Inflammatory macrophage treated with lipopolysaccharide for 4 hours (primary cell): ENCODE data around the gene UST.
"Not testable (repeated sequence)": the region's sequence is repeated elsewhere in the genome, so short reads cannot be mapped to it uniquely, and the experiment has no call there.

Experiments
- DNase-seq: peaks from one replicate; pipeline ENCODE4 v3.0.0-alpha.2; 2020

UST gene

DNA sequence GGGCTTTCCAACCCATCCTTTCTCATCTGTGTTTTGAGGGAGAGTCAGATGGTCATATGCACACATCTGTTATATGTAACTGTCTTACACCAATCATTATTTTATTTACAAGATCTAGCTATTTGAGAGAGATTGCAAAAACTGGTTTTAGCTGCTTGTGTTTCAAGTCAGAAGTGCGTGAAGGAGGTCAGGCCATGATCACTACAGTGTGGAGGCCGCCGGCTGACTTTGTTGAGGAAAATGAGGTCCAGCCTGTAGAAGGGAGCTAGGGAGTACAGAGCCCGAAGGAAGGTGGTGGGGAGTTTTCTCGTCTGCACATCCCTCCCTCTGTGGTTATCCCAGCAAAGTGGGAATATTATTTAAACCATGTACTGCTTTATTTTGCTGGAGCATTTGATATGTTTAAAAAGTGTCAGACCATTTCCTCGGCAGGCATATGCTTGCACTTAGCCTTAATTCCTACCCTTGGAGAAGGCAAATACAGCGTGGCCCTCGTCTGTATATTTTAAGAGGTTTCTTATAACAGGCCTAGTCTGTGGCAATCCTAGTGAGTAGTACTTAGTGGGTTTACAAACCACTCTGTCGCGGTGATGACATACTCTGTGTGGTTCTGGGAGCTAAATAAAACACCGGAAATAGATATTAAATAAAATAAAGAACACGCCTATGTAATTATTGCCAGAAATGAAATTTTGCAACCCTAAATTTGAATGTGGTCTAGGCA, 95.6 kb downstream of the UST start:
- DNase-seq = no peak

DNA sequence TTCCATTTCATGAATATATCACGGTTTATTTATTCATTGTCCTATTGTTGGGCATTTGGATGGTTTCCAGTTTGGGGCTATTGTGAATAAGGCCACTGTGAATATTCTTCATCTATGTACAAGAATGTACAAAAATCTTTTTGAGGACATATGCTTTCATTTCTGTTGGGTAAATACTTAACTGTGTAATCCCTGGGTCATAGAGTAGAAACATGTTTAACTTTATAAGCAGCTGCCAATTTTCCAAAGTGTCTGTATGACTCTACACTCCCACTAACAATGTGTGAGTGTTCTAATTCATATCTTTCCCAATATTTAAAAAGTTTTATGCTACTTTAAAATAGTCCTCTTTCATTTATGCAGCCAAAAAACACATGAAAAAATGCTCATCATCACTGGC, 98.6 kb downstream of the UST start:
- DNase-seq = no peak

DNA sequence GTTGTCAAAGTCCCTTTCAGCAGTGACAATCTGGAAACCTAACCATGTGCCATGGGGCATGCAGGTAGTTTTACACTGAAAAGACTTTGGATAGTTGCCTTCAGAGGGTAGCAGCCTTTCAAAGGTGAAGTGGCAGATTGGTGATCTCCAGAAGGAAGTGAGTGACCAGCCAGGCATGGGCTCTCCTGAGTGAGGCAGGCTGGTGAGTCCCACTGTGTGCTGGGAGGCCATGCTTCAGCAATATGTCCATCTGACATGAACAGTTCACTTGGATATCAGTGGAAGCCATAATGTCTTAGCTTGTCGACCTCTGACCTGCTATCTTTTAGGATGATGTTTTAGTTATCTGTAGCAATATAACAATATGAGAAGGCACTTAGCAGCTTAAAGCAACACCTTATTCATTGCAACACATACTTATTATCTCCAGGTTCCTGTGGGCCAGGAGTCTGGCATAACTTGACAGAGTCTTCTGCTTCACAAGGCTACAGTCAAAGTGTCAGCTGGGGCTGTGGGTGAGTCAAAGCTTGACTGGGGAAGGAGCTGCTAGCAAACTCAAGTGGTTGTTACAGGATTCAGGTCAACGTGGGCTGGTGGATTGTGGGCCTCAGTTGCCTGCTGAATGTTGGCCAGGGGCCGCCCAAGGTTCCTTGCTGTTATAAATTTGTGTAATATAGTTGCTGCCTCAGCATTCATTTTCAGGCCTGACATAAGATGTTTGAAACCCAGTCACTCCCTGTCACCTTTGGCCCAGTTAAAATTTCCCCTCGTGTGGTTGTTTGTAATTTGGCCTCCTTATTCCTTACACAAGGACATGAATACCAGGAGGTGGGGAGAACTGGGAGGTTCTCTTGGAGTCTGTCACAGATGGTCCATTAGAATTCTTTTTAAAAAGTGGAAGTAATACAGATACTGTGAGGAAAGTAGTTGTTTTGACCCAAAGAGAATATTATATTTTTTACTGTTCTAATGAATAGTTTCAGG, 100.2 kb downstream of the UST start:
- DNase-seq = no peak

DNA sequence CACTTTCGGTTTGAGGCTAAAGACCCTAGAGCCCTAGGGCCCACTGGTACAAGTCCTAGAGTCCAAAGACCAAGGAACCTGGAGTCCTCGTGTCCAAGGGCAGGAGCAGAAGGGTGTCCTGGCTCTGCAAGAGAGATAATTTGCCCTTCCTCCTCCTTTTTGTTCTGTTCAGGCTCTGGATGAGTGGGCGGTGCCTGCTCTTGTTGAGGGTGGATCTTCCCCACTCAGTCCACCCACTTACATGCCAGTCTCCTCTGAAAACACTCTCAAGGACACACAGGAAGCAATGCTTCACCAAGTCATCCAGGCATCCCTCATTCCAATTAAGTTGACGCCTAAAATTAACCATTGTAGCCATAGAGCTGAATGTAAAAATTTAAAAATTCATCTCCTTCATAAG, 102.1 kb downstream of the UST start:
- DNase-seq = no peak

DNA sequence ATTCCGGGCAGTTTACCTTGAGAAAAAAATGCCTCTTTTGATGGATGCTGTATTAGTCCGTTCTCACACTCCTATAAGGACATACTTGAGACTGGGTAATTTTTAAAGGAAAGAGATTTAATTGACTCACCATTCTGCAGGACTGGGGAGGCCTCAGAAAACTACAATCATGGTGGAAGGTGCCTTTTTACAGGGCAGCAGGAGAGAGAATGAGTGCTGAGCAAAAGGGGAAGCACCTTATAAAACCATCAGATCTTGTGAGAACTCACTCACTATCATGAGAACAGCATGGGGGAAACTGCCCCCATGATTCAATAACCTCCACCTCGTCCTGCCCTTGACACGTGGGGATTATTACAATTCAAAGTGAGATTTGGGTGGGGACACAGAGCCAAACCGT, 102.6 kb downstream of the UST start:
- peak; percentile 11 for DNase-seq

DNA sequence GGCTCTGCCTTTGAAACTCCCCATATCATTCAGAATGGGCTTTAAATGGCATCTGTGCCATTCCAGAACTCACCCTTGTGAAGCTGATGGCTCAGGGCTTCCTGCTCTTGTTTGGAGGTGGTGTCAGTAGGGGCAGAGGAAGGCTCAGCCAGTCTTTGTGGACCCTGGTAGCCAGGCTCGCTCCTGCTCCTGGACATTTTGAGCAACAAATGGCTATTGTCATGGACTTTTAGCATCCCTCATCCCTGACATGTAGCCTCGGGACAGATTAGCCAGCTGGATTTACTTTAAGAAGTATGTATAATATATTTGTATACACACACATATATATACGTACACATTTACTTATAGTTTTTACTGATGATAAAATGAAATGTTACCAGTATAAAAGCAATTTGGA, 104.1 kb downstream of the UST start:
- DNase-seq = no peak

DNA sequence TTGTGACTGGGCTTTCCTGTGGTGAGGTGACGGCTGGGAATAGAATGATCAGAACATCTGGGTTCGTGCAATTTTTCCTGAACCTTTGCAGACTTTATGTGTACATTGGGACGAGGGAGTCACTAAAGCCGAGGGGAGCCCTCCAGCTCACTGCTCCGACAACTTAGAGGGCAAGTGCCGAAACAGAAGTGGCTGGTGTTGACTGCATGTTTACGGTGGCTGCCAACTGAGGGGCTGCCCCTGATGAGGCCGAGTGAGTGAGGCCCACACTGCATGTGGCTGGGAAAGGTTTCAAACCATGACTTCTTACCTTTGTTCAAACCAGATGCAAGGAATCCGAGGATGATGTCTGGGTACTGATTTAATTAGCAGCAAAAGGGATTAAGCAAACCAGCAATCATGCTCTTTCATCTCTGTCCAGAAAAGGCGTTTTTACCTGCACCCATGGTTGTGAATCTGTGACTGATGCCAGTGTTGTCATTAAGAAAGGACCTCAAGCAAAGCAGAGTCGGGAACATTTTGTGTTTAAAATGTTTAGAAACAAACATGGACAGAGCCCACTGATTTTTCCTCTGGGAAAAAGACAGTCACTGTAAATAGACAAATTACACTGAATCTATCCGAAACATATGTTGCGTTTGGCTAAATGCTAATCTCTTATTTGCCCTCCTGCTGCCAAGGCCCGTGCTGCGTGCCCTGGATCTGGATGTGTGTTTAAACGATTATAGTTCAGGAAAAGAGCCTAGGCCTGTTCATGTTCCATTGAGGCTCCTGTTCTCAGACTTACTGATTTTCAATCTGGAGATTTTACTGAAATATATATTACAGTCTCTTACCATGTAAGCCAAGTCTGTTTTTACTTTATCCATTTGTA, 105.1 kb downstream of the UST start:
- DNase-seq = no peak

DNA sequence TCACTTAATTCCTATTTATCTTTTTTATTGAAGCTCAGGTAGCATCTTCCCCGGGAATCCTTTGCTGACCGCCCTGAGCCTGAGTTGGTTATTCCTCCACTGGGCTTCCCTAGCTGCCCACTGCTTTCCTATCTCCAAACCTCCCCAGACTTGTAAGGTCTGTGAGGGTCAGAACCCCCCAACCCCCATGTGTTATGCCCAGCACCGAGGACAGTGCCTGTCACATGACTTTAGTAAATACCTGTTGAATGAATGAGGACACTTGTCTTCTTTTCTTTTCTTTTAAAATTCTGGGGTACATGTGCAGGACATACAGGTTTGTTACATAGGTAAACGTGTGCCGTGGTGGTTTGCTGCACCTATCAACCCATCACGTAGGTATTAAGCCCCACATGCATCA, 105.9 kb downstream of the UST start:
- DNase-seq = no peak

DNA sequence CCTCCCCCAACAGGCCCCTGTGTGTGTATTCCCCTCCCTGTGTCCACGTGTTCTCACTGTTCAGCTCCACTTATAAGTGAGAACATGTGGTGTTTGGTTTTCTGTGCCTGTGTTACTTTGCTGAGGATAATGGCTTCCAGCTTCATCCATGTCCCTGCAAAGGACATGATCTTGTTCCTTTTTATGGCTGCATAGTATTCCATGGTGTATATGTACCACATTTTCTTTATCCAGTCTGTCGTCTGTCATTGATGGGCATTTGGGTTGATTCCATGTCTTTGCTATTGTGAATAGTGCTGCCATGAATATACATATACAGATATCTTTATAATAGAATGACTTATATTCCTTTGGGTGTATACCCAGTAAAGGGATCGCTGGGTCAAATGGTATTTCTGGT, 106.3 kb downstream of the UST start:
- not testable (repeated sequence) for DNase-seq

DNA sequence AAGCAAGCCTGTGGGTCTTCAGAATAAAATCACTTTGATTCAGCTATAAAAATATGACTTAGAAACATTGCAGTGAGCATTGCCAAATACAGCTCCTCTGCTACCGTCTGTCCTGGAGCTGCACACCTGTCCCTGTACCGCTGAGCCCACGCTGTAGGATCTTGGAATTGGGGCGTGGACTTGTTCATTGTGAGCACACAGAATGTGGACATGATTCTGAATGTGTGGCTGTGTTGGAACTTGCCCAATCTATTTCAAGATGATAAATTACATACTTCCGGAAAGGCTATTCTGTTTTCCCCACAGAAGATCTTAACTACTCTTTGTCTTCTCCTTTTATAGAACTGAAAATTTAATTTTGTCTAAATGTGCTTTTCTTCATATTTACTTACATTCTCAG, 107.3 kb downstream of the UST start:
- DNase-seq = peak; percentile 32

DNA sequence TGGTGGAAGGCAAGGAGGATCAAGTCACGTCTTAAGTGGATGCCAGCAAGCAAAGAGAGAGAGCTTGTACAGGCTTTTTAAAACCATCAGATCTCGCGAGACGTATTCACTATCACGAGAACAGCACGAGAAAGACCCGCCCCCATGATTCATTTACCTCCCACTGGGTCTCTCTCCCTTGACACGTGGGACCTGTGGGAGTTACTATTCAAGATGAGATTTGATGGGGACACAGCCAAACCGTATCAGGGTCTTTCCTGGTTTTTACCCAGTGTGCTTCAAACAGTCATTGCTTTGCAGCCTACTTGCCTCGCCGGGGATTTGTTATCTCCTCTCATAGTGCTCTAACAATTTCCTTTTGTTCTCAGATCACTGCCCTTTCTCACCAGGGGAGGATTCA, 108.2 kb downstream of the UST start:
- no peak for DNase-seq

DNA sequence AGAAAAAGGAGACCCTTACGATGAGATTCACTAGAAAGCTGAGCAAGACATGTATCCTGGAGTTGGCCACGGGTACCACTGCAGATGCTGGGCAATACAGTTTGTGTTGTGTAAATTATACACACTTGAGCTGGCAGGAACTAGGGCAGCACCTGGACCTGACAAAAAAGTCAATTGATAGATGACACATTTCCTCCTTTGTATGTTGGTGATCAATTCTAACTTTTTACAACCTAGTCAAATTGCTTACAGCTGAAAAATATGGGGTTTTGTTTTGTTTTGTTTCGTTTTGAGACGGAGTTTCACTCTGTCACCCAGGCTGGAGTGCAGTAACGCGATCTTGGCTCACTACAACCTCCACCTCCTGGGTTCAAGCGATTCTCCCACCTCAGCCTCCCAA, 108.9 kb downstream of the UST start:
- DNase-seq = no peak

DNA sequence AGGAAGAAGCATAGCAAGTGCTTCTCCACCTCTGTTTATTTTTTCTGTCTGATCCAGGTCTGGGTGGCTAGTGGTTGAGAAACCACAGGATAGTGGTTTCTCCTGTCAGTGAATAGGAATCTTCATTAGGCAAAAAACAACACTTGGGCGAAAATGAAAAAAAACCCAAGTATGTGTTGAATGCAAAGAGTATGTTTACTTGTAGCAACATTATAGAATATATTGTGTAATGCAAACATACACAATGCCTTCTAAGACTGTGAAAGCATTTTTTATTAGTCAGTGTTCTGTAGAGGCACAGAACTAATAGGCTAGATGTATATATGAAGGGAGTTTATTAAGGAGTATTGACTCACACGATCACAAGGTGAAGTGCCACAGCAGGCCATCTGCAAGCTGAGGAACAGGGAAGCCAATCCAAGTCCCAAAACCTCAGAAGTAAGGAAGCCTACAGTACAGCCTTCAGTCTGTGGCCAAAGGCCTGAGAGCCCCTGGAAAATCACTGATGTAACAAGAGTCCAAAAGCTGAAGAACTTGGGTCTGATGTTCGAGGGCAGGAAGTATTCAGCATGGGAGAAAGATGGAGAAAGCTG, 111.1 kb downstream of the UST start:
- no peak for DNase-seq

DNA sequence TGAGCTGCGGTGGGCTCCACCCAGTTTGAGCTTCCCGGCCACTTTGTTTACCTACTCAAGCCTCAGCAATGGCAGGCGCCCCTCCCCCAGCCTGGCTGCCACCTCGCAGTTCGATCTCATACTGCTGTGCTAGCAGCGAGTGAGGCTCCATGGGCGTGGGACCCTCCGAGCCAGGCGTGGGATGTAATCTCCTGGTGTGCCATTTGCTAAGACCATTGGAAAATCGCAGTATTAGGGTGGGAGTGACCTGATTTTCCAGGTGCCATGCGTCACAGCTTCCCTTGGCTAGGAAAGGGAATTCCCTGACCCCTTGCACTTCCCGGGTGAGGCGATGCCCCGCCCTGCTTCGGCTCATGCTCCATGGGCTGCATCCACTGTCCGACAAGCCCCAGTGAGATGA, 117.3 kb downstream of the UST start:
- not testable (repeated sequence) for DNase-seq

DNA sequence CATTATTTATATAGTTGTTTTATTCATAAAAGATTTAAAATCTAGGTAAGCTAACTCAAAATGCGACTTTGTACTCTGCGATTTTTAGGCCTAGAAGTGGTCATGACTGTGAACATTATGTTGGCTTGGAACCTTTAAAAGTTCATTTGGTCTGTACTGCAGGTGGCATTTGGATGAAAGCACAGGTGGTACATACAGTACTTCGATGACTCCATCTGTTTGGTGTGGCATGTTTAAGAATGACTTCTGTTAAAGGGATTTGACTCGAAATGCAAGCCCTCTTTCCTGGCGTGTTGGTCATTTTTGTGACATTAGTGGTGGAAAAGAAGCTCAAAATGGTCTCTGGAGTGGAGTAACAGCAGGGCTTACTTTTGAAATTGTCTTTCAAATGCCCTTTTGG, 118.1 kb downstream of the UST start:
- no peak for DNase-seq

DNA sequence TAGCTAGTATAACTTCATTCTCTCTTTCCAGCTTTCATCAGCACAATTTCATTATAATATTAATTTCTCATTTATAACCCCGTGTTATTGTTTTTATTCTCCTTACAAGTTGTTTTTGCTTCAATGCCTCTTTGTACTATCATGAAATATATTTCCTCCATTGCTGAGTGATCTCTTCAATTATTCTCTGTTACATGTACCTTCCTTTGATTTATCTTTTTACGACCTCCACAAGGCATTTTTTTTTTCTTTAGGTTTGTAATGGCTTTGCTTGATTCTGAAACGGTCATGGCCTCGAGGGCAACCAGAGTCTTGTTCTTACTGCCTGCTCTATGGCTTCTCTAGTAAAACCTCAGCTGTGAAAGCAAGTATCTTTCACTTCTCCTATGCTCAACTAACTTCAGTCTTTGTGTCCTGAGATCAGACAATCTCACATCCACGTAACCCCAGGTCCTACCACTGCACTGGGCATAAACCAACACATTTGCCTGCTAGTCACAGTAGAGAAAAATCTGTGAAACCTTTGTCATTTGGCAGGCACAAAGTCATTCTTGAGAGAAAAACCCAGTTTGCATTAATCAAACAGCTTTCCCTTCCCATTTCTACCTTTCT, 119.9 kb downstream of the UST start:
- no peak for DNase-seq

DNA sequence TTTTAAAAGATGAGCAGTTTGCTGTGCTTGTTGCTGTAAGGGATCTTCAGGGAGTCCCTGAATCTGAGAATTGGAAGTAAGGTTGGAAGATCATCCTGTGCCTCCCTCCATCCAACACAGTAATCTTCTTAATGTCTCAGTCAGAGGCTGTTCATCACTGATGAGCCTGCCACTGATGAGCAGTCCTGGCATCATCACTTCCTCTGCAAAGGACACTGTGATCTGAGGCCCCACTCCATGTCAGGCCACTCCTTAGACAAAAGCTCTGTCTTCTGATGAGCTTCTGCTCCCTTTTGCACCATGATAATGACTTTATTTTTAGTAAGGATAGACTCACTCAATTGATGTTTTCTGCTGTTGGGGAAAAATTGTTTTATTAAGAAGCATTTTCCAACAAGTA, 121.0 kb downstream of the UST start:
- DNase-seq = no peak

DNA sequence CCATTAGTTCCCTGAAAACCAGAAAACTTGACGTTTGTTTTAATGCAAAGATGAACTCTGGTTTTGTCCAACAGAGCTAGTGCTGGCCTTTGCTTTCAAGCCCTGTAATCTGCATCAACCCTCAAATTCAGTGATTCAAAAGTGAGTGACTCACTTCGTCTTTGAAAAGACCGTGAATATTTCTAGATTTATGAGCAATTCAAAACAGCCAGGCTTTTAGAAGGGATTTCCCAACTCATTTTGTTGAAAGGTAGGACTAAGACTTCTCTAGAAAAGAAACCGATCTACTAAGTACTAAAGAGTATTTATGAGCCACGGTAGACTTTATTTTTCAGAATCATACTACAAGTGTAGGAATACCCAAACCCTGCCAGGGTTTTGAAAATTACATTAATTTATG, 121.5 kb downstream of the UST start:
- DNase-seq = no peak

DNA sequence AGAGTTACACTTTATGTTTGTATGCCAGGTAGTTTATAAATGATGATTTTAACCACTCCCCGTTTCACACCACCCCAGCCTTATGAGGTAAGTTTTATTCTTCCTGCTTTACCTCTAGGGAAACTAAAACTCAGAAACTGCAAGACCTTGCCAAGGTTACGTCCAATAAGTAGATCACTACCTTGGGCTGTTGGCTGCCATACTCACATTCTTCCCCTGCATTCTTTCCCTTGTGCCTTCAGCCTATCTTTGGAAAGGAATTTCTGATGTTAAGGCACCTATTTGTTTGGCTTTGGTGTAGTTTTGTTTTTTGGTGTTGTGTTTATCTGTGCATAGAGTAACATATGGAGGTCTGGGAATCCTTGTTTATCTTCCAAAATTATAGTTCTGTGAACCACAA, 122.1 kb downstream of the UST start:
- no peak for DNase-seq

DNA sequence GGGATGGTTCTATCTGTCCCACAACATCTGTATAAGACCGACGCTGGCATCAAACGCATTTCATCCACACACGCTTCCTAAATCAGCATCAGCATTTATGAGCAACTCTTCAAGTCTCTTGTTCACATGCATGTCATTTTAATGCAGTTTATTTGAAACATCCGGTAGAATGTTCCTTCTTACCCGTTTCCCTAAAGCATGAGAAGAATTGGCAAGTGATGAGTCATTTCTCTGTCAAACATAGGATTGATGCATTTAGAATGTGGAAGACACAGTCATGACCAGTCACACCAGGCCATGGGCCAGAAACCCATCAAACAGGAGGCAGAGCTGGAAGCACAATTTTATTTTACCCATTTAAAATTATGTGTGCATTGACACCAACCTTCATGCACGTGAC, 122.8 kb downstream of the UST start:
- peak; percentile 6 for DNase-seq

DNA sequence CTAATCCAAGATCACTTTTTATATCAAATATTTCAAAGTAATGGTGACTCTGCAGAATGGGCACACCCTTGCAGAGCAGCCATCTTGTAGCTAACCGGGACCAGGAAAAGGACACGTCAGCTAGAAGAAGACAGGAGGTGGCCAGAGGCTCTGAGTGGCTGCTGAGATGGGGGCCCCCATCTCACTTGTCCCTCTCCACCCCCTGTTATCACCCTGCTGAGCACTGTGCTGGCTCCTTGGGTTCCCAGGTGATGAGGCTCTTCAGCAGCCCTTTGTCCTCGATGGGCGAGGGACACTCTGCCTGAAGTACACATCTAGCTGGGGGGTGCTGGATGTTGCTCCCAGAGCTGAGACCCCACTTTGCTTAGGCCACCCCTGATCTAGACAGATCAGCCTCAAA, 126.3 kb downstream of the UST start:
- no peak for DNase-seq

DNA sequence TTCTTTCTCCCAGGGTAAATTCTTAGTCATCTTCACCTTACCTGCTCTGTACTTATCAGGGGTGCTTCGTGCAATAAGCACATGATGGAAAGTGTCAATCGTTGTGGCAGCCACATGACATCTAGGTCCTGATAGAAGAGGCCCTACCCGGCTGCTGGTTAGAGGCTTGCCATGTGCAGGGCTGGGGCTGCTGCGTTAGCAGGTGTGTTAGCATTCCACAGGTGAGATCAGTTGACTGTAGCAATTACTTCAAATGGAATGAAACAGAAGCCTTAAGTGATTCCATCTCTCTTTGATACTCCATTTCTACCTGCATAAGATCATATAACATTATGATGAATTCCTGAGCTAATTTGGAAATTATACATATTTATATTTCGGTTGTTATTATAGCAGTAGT, 127.0 kb downstream of the UST start:
- DNase-seq = no peak
